ENCODE measurements around the gene ERC1.
"Not testable (repeated sequence)": the region's sequence is repeated elsewhere in the genome, so short reads cannot be mapped to it uniquely, and the experiment has no call there.

Gene ERC1

GRCh38 chr12:1195513-1195912, 204.5 kb downstream of the ERC1 start:
- TF ChIP-seq, protein P1, sequence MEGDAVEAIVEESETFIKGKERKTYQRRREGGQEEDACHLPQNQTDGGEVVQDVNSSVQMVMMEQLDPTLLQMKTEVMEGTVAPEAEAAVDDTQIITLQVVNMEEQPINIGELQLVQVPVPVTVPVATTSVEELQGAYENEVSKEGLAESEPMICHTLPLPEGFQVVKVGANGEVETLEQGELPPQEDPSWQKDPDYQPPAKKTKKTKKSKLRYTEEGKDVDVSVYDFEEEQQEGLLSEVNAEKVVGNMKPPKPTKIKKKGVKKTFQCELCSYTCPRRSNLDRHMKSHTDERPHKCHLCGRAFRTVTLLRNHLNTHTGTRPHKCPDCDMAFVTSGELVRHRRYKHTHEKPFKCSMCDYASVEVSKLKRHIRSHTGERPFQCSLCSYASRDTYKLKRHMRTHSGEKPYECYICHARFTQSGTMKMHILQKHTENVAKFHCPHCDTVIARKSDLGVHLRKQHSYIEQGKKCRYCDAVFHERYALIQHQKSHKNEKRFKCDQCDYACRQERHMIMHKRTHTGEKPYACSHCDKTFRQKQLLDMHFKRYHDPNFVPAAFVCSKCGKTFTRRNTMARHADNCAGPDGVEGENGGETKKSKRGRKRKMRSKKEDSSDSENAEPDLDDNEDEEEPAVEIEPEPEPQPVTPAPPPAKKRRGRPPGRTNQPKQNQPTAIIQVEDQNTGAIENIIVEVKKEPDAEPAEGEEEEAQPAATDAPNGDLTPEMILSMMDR (IDR thresholded peaks at IDR 0.05; ENCODE audit: low read length): no peak
- no peak for TF ChIP-seq EZH2 (IDR thresholded peaks at IDR 0.05; ENCODE audit: borderline replicate concordance, low read length)
- Histone ChIP-seq H3K4me2 (ENCODE audit: low read length) (no peak overlapping the region), H3K27ac (ENCODE audit: low read depth, low read length, poor library complexity, severe bottlenecking) (no peak overlapping the region), H3K36me3 (ENCODE audit: insufficient read depth, low read length) (peaks cover 23% of the 10 kb centered on the region), H3K4me1 (ENCODE audit: insufficient read depth, low read length, severe bottlenecking) (peaks cover 18% of the 10 kb centered on the region), H3K27me3 (ENCODE audit: insufficient read depth, low read length) (no peaks in the 10 kb centered on the region), H2AFZ (ENCODE audit: low read length) (no peak overlapping the region), H3K4me3 (ENCODE audit: low read depth, low read length, poor library complexity, severe bottlenecking) (no peak overlapping the region), H3F3A (ENCODE audit: insufficient read depth, low read length) (no peaks in the 10 kb centered on the region), H3K9ac (ENCODE audit: low read length) (no peak overlapping the region), H3K9me2 (ENCODE audit: low read depth, low read length) (no peaks in the 10 kb centered on the region), H4K20me1 (ENCODE audit: insufficient read depth, low read length) (no peaks in the 10 kb centered on the region), H3K9me3 (ENCODE audit: low read length) (peaks cover 10% of the 10 kb centered on the region), H3K79me2 (ENCODE audit: insufficient read depth, low read length) (no peaks in the 10 kb centered on the region)

DNA sequence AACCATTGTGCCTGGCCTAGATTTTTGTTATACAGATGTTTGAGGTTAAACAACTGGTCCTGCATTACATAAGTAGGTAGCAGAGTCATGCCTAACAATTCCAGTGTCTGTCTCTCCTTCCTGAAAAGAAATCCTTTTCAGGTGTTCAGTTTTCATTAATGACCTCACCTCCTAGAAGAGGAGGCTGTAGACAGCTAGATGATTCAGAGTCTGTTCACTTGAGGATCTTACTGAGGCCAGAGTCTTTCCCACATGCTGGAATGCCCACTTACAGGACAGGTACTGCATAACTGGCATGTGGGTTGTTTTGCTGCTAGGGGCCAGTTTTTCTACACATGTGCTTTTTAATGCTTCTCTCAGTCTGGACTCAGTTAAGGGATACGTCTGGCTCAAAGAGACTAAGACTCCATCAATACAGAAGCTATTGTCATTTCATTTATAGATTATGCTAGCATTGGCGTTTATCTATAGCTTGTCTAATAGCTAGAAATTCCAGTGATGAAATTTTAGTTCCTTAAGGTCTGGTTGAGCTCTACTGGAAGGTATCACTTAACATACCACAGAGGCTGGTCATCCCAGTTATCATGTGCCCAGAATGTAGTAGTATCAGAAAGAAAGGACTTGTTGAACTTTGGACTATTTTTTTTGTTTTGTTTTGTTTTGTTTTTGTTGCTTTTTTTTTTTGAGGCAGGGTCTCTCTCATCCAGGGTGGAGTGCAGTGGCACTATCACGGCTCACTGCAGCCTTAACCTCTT, 206.4 kb downstream of the ERC1 start:
- peaks cover 23% of the 10 kb centered on the region for H3K36me3 ChIP-seq (ENCODE audit: insufficient read depth, low read length)
- no peak for TF ChIP-seq EZH2 (IDR thresholded peaks at IDR 0.05; ENCODE audit: borderline replicate concordance, low read length)
- TF ChIP-seq, protein P1 (IDR thresholded peaks at IDR 0.05; ENCODE audit: low read length): no peak

GRCh38 chr12:1198854-1199253, 207.8 kb downstream of the ERC1 start:
- not testable (repeated sequence) for H3K79me2 ChIP-seq (ENCODE audit: insufficient read depth, low read length); H3F3A ChIP-seq (ENCODE audit: insufficient read depth, low read length); H3K4me3 ChIP-seq (ENCODE audit: low read depth, low read length, poor library complexity, severe bottlenecking); H3K27ac ChIP-seq (ENCODE audit: low read depth, low read length, poor library complexity, severe bottlenecking); H3K9ac ChIP-seq (ENCODE audit: low read length); H2AFZ ChIP-seq (ENCODE audit: low read length); H3K4me2 ChIP-seq (ENCODE audit: low read length); H3K27me3 ChIP-seq (ENCODE audit: insufficient read depth, low read length); H4K20me1 ChIP-seq (ENCODE audit: insufficient read depth, low read length); H3K9me2 ChIP-seq (ENCODE audit: low read depth, low read length)
- peaks cover 10% of the 10 kb centered on the region for H3K9me3 ChIP-seq (ENCODE audit: low read length)
- peaks cover 12% of the 10 kb centered on the region for H3K4me1 ChIP-seq (ENCODE audit: insufficient read depth, low read length, severe bottlenecking)
- peaks cover 23% of the 10 kb centered on the region for H3K36me3 ChIP-seq (ENCODE audit: insufficient read depth, low read length)

More for the DNA sequence above, 206.4 kb downstream of the ERC1 start:
- Histone ChIP-seq H3K9me2 (ENCODE audit: low read depth, low read length) (no peaks in the 10 kb centered on the region), H3K79me2 (ENCODE audit: insufficient read depth, low read length) (no peaks in the 10 kb centered on the region), H3F3A (ENCODE audit: insufficient read depth, low read length) (peaks cover 4% of the 10 kb centered on the region; the same call in 1 of the 2 replicates), H4K20me1 (ENCODE audit: insufficient read depth, low read length) (no peaks in the 10 kb centered on the region), H3K27me3 (ENCODE audit: insufficient read depth, low read length) (no peaks in the 10 kb centered on the region), H3K4me1 (ENCODE audit: insufficient read depth, low read length, severe bottlenecking) (peaks cover 3% of the 10 kb centered on the region), H3K9ac (ENCODE audit: low read length) (no peak overlapping the region), H3K4me2 (ENCODE audit: low read length) (no peak overlapping the region), H3K27ac (ENCODE audit: low read depth, low read length, poor library complexity, severe bottlenecking) (no peak overlapping the region), H3K4me3 (ENCODE audit: low read depth, low read length, poor library complexity, severe bottlenecking) (no peak overlapping the region), H3K9me3 (ENCODE audit: low read length) (peaks cover 10% of the 10 kb centered on the region), H2AFZ (ENCODE audit: low read length) (no peak overlapping the region)

- TF ChIP-seq, protein P1 (IDR thresholded peaks at IDR 0.05; ENCODE audit: low read length): no peak
- no peak for TF ChIP-seq EZH2 (IDR thresholded peaks at IDR 0.05; ENCODE audit: borderline replicate concordance, low read length)
- Histone ChIP-seq H3K27ac (ENCODE audit: low read depth, low read length, poor library complexity, severe bottlenecking) (no peak overlapping the region), H3K79me2 (ENCODE audit: insufficient read depth, low read length) (peaks cover 8% of the 10 kb centered on the region), H3K4me2 (ENCODE audit: low read length) (no peak overlapping the region), H3K4me1 (ENCODE audit: insufficient read depth, low read length, severe bottlenecking) (peaks cover 19% of the 10 kb centered on the region), H3K4me3 (ENCODE audit: low read depth, low read length, poor library complexity, severe bottlenecking) (no peak overlapping the region), H4K20me1 (ENCODE audit: insufficient read depth, low read length) (no peaks in the 10 kb centered on the region), H3K36me3 (ENCODE audit: insufficient read depth, low read length) (peaks cover 23% of the 10 kb centered on the region), H3K9me3 (ENCODE audit: low read length) (peaks cover 10% of the 10 kb centered on the region), H3K9me2 (ENCODE audit: low read depth, low read length) (no peaks in the 10 kb centered on the region), H3F3A (ENCODE audit: insufficient read depth, low read length) (peaks cover 4% of the 10 kb centered on the region; the same call in 1 of the 2 replicates), H3K27me3 (ENCODE audit: insufficient read depth, low read length) (no peaks in the 10 kb centered on the region), H2AFZ (ENCODE audit: low read length) (no peak overlapping the region), H3K9ac (ENCODE audit: low read length) (no peak overlapping the region)
Observed at GRCh38 chr12:1199700-1200099, 208.7 kb downstream of the ERC1 start.

Measured in OCI-LY1 (cell line).